ENCODE measurements around the gene SLC38A10.

Gene SLC38A10

GRCh38 chr17:81202318-81202717, 92.8 kb downstream of the SLC38A10 start:
- no peak for TF ChIP-seq CTCF (IDR thresholded peaks at IDR 0.05; ENCODE audit: low read depth, low read length)
- no peak for DNase-seq (ENCODE audit: low read depth in 2 of 2)
- H3K4me3 ChIP-seq (replicated peaks in 1 of 2; ENCODE audit: low read depth in 2 of 2, low read length in 2 of 2): no peak overlapping the region

GRCh38 chr17:81200695-81201580, 94.2 kb downstream of the SLC38A10 start:
- peak; percentile 76 for TF ChIP-seq CTCF (IDR thresholded peaks at IDR 0.05; ENCODE audit: low read depth, low read length)
- DNase-seq (ENCODE audit: low read depth in 2 of 2): peak; percentile 80 to 82
- H3K4me3 ChIP-seq (replicated peaks in 1 of 2; ENCODE audit: low read depth in 2 of 2, low read length in 2 of 2): no peak overlapping the region

GRCh38 chr17:81200201-81200600, 94.9 kb downstream of the SLC38A10 start:
- no peak for TF ChIP-seq CTCF (IDR thresholded peaks at IDR 0.05; ENCODE audit: low read depth, low read length)
- no peak overlapping the region for H3K4me3 ChIP-seq (replicated peaks in 1 of 2; ENCODE audit: low read depth in 2 of 2, low read length in 2 of 2)
- no peak for DNase-seq (ENCODE audit: low read depth in 2 of 2)

GRCh38 chr17:81199482-81199830, 95.7 kb downstream of the SLC38A10 start:
- DNase-seq (ENCODE audit: low read depth in 2 of 2): no peak
- no peak for TF ChIP-seq CTCF (IDR thresholded peaks at IDR 0.05; ENCODE audit: low read depth, low read length)
- H3K4me3 ChIP-seq (replicated peaks in 1 of 2; ENCODE audit: low read depth in 2 of 2, low read length in 2 of 2): no peak overlapping the region

GRCh38 chr17:81198826-81199481, 96.2 kb downstream of the SLC38A10 start:
- no peak for TF ChIP-seq CTCF (IDR thresholded peaks at IDR 0.05; ENCODE audit: low read depth, low read length)
- no peak for DNase-seq (ENCODE audit: low read depth in 2 of 2)
- H3K4me3 ChIP-seq (replicated peaks in 1 of 2; ENCODE audit: low read depth in 2 of 2, low read length in 2 of 2): no peak overlapping the region

GRCh38 chr17:81197831-81198490, 97.1 kb downstream of the SLC38A10 start:
- H3K4me3 ChIP-seq (replicated peaks in 1 of 2; ENCODE audit: low read depth in 2 of 2, low read length in 2 of 2): no peak overlapping the region
- TF ChIP-seq CTCF (IDR thresholded peaks at IDR 0.05; ENCODE audit: low read depth, low read length): no peak
- no peak for DNase-seq (ENCODE audit: low read depth in 2 of 2)
